Hepatocyte (in vitro differentiated cells): Measurements from ENCODE around the gene STMN3.

Experiments used
- EZH2 ChIP-seq: fragments of 200-600 bp; sonication (generic); IDR thresholded peaks from 2 replicates; pipeline ENCODE4 v1.6.1; 2016; ENCODE audit warnings: antibody characterized with exemption, mild to moderate bottlenecking, borderline replicate concordance
- EZH2phosphoT487 ChIP-seq: fragments of 200-600 bp; sonication (generic); IDR thresholded peaks from one replicate; pipeline ENCODE4 v1.6.1; 2018; ENCODE audit warnings: antibody characterized with exemption, mild to moderate bottlenecking, low read depth, moderate library complexity; ENCODE audit not compliant: unreplicated experiment, severe bottlenecking
- TF ChIP-seq, protein P1 (sequence below): fragments of 200-600 bp; sonication (generic); IDR thresholded peaks from 2 replicates; pipeline ENCODE4 v1.5.1; 2016; ENCODE audit warnings: antibody characterized with exemption, mild to moderate bottlenecking; ENCODE audit not compliant: poor library complexity

DNA sequence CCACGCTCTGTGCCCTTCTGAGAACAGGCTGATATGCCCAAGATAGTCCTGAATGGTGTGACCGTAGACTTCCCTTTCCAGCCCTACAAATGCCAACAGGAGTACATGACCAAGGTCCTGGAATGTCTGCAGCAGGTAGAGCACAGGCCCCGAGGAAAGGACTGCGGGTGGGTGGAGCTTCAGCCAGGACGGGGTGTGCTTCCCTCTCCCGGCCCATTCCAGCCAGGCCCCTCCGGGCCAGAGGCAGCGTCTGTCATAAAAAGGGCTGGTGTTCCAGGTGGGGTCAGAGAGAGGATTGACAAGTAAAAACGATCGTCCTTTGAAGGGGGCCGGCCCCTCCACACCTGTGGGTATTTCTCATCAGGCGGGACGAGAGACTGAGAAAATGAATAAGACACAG, 6.1 kb upstream of the STMN3 start:
- TF ChIP-seq, protein P1, sequence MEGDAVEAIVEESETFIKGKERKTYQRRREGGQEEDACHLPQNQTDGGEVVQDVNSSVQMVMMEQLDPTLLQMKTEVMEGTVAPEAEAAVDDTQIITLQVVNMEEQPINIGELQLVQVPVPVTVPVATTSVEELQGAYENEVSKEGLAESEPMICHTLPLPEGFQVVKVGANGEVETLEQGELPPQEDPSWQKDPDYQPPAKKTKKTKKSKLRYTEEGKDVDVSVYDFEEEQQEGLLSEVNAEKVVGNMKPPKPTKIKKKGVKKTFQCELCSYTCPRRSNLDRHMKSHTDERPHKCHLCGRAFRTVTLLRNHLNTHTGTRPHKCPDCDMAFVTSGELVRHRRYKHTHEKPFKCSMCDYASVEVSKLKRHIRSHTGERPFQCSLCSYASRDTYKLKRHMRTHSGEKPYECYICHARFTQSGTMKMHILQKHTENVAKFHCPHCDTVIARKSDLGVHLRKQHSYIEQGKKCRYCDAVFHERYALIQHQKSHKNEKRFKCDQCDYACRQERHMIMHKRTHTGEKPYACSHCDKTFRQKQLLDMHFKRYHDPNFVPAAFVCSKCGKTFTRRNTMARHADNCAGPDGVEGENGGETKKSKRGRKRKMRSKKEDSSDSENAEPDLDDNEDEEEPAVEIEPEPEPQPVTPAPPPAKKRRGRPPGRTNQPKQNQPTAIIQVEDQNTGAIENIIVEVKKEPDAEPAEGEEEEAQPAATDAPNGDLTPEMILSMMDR = no peak
- TF ChIP-seq EZH2 = no peak
- TF ChIP-seq EZH2phosphoT487 = no peak
